ENCODE measurements around the gene GCN1. TPM values are rescaled to one million over a fixed set of nuclear protein-coding genes. Genes with fewer than 3 reads are reported as not detected.

GCN1 gene
- total RNA-seq, 2 donors from 2014 or later: 39.7 to 83.1 TPM

GRCh38 chr12:120225200-120225558 lies 30.7 kb upstream of the GCN1 start:
- TF ChIP-seq POLR2A (IDR thresholded peaks at IDR 0.05): no peak
- no peak for TF ChIP-seq CTCF (IDR thresholded peaks at IDR 0.05)
- H3K36me3 ChIP-seq (replicated peaks in 1 of 2; ENCODE audit: insufficient read depth in 1 of 2, low read depth in 2 of 2): peaks cover 0 to 12% of the 10 kb centered on the region in 2 donors
- WGBS, 2 donors: 54 to 59% methylated on average over 9 of the region's 9 CpGs
- H3K9me3 ChIP-seq: no peaks in the 10 kb centered on the region
- DNase-seq (no peak), ATAC-seq (no peak)
- peak overlapping the region; percentile 64 to 81 (median 72) for H3K27ac ChIP-seq
- H3K27me3 ChIP-seq: no peaks in the 10 kb centered on the region
- no peak overlapping the region for H3K4me3 ChIP-seq
- intact Hi-C loops (cut with DNase I): loop anchor here (5.0 kb wide), 1 partner anchor 42 kb away; the partner anchor contains the start of gene PXN
- H3K4me1 ChIP-seq: peaks cover 52% of the 10 kb centered on the region

- Histone ChIP-seq H3K27me3 (no peaks in the 10 kb centered on the region), H3K4me1 (peaks cover 45% of the 10 kb centered on the region), H3K36me3 (replicated peaks in 1 of 2; ENCODE audit: insufficient read depth in 1 of 2, low read depth in 2 of 2) (peaks cover 0 to 12% of the 10 kb centered on the region in 2 donors), H3K27ac (peak overlapping the region; percentile 64 to 81 (median 72)), H3K9me3 (no peaks in the 10 kb centered on the region), H3K4me3 (no peak overlapping the region)
- WGBS, 2 donors: 14% methylated on average over 17 to 25 of the region's 25 CpGs
- TF ChIP-seq CTCF (IDR thresholded peaks at IDR 0.05): peak in 1 of 7 experiments; percentile 7
- TF ChIP-seq POLR2A (IDR thresholded peaks at IDR 0.05): peak; percentile 25 to 59 (median 51)
- ATAC-seq: peak; percentile 79
- peak; percentile 84 to 92 (median 90) for DNase-seq
- intact Hi-C loops (cut with DNase I): loop anchor here (5.0 kb wide), 1 partner anchor 43 kb away; the partner anchor contains the start of gene PXN
Observed at GRCh38 chr12:120224304-120225199, 30.0 kb upstream of the GCN1 start.

- 67 to 87% methylated on average over 4 to 18 of the region's 19 CpGs for WGBS, 2 donors
- no peak for ATAC-seq
- Histone ChIP-seq H3K36me3 (replicated peaks in 1 of 2; ENCODE audit: insufficient read depth in 1 of 2, low read depth in 2 of 2) (peaks cover 0 to 14% of the 10 kb centered on the region in 2 donors), H3K9me3 (no peaks in the 10 kb centered on the region), H3K27me3 (no peaks in the 10 kb centered on the region), H3K4me3 (no peak overlapping the region), H3K27ac (peak overlapping the region; percentile 64 to 81 (median 72)), H3K4me1 (peaks cover 37% of the 10 kb centered on the region)
- no peak for DNase-seq
- intact Hi-C loops (cut with DNase I): no loop called here
- TF ChIP-seq CTCF (IDR thresholded peaks at IDR 0.05) (no peak), POLR2A (IDR thresholded peaks at IDR 0.05) (no peak)
Observed at GRCh38 chr12:120223458-120224303, 29.2 kb upstream of the GCN1 start.

GRCh38 chr12:120222288-120222832 lies 27.8 kb upstream of the GCN1 start:
- ATAC-seq (no peak), DNase-seq (no peak)
- Histone ChIP-seq H3K36me3 (replicated peaks in 1 of 2; ENCODE audit: insufficient read depth in 1 of 2, low read depth in 2 of 2) (peaks cover 0 to 14% of the 10 kb centered on the region in 2 donors), H3K27ac (no peak overlapping the region), H3K9me3 (no peaks in the 10 kb centered on the region), H3K4me3 (no peak overlapping the region), H3K27me3 (no peaks in the 10 kb centered on the region), H3K4me1 (peaks cover 25% of the 10 kb centered on the region)
- WGBS, 2 donors: 86% methylated on average over 12 of the region's 12 CpGs; no CpG with 5 or more reads in 1 of the 2 donors
- TF ChIP-seq CTCF (IDR thresholded peaks at IDR 0.05): no peak
- intact Hi-C loops (cut with DNase I): no loop called here

Measured in body of pancreas (tissue), 4 donors.